ENCODE results near the gene HSPB1.

The HSPB1 gene

DNA sequence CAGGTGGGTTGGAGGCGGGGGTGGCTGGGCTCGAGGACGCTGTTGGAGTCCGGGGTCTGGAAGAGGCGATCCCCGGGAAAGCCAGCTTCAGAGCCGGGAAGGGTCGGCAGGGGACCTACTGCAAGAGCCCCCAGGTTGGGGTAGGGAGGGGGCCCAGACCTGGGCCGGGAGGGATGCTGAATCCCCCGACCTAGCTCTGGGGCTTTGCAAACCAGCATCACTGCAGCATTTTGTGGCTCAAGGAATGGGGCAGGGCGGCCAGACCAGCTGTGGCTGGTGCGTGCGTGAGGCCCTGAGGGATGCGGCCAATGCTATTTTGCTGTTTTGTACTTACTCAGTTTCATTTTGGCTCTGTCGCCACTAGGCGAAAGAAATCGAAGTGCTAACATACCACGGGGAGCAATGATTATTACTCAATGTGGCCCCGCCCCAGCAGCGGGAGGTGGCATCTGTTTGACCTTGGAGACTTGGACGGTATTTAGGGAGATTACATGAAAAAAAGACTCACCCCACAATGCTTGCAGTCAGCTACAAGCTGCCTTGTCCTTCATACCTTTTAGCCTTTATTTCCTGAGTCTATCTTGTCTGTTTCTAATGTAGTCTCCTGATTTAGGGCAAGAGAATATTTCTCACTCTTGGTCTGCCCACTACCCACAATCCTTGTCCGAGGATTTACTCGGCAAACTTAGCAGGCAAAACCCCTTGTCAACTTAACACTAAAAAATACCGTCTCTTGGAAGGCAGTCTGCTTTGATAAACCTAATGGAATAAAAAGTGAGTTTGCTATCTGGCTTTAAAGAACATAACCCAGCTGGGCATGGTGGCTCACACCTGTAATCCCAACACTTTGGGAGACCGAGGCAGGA lies 16.2 kb downstream of the HSPB1 start:
- peak; percentile 69 for DNase-seq
- Histone ChIP-seq H3K4me3 (ENCODE audit: low read depth, low read length) (peak overlapping the region; percentile 66), H3K9me3 (no peaks in the 10 kb centered on the region), H3K4me1 (peaks cover 4% of the 10 kb centered on the region), H3K27me3 (no peaks in the 10 kb centered on the region), H3K36me3 (peaks cover 12% of the 10 kb centered on the region)
- TF ChIP-seq, protein P1, sequence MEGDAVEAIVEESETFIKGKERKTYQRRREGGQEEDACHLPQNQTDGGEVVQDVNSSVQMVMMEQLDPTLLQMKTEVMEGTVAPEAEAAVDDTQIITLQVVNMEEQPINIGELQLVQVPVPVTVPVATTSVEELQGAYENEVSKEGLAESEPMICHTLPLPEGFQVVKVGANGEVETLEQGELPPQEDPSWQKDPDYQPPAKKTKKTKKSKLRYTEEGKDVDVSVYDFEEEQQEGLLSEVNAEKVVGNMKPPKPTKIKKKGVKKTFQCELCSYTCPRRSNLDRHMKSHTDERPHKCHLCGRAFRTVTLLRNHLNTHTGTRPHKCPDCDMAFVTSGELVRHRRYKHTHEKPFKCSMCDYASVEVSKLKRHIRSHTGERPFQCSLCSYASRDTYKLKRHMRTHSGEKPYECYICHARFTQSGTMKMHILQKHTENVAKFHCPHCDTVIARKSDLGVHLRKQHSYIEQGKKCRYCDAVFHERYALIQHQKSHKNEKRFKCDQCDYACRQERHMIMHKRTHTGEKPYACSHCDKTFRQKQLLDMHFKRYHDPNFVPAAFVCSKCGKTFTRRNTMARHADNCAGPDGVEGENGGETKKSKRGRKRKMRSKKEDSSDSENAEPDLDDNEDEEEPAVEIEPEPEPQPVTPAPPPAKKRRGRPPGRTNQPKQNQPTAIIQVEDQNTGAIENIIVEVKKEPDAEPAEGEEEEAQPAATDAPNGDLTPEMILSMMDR (IDR thresholded peaks at IDR 0.05; ENCODE audit: low read depth, low read length) = peak; percentile 38; the same call in 1 of the 2 replicates

DNA sequence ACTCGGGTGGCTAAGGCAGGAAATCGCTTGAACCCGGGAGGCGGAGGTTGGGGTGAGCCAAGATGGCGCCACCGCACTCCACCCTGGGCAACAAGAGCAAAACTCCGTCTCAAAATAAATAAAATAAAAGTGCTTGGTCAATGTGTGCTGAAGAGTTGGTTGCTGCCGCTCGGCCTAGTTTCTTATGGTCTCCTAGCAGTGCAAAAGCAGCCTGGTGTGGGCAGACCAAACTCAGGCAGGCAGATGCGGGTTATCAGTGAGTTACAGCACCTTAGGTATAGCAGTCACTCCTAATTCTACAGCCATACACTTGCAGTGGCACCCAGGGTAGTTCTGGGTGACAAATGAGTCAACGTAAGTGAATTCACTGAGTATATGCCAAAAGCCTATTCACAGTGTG lies 22.6 kb downstream of the HSPB1 start:
- no peak for DNase-seq
- Histone ChIP-seq H3K4me1 (no peaks in the 10 kb centered on the region), H3K9me3 (no peaks in the 10 kb centered on the region), H3K27me3 (no peaks in the 10 kb centered on the region), H3K4me3 (ENCODE audit: low read depth, low read length) (no peak overlapping the region), H3K36me3 (peaks cover 66% of the 10 kb centered on the region)
- TF ChIP-seq, protein P1 (IDR thresholded peaks at IDR 0.05; ENCODE audit: low read depth, low read length) = no peak

DNA sequence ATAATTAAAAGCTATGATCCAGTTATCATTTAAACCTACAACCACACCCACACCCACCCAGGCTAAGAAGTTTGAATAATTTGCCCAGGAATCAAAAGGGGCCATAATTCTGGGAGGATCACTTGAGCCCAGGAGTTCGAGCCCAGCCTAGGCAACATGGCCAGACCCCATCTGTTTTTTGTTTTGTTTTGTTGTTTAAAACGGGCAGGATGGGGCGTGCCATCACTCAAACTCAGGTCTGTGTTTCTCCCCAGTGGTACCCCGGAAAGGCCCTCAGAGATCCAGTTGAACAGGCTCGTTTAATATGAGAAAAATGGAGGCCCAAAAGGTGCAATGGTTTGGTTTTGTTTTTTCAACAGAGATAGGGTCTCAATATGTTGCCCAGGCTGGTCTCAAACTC lies 23.3 kb downstream of the HSPB1 start:
- Histone ChIP-seq H3K36me3 (peaks cover 72% of the 10 kb centered on the region), H3K4me3 (ENCODE audit: low read depth, low read length) (no peak overlapping the region), H3K4me1 (no peaks in the 10 kb centered on the region), H3K9me3 (no peaks in the 10 kb centered on the region), H3K27me3 (no peaks in the 10 kb centered on the region)
- TF ChIP-seq, protein P1 (IDR thresholded peaks at IDR 0.05; ENCODE audit: low read depth, low read length) = no peak
- DNase-seq = no peak

DNA sequence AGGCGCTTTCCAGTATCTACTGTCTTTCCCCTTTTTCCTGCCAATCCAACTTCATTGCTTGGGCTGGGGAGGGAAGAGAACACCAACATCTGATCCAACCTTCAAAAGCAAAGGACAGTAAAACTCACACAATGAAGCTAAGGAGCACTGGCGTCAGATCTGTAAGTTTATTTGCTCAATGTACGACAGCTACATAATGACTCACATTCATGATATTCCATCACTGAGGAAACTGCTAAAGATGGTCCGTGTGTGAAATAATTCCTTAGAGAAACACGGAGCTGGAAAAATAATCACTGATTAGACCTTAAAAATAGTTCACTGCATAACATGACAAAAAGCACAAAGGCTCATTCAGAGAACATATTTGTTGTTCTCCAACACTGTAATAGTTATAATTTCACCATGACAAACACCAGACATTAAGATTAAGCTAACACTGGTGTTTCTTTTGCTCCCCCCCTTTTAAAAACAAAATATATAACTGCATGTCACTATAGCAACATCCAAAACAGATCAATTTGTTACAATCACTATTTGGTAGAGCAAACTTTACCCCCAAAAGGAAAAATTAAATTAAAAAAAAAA lies 24.3 kb downstream of the HSPB1 start:
- DNase-seq = no peak
- H3K36me3 ChIP-seq = peaks cover 78% of the 10 kb centered on the region
- no peaks in the 10 kb centered on the region for H3K27me3 ChIP-seq
- no peak overlapping the region for H3K4me3 ChIP-seq (ENCODE audit: low read depth, low read length)
- TF ChIP-seq, protein P1 (IDR thresholded peaks at IDR 0.05; ENCODE audit: low read depth, low read length) = no peak
- H3K4me1 ChIP-seq = no peaks in the 10 kb centered on the region
- no peaks in the 10 kb centered on the region for H3K9me3 ChIP-seq

DNA sequence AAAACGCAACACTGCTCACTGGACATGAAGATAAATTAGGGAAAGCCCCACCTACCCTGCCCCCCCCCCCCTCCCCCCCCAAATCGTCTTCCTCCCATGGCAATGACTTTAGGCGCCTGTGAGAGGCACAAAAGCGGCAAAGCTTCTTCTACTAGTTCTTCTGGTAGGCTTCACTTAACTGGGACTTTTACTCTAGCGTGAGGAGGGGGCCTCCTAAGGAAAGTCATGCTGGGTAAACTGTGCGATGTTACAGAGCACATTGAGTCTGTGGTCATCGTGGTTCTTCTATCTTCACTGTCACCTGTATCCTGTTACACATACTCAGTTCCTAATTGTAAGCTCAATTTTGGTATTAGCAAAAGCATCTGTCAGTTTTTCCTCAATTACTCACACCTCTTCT lies 25.1 kb downstream of the HSPB1 start:
- Histone ChIP-seq H3K36me3 (peaks cover 82% of the 10 kb centered on the region), H3K27me3 (no peaks in the 10 kb centered on the region), H3K4me1 (no peaks in the 10 kb centered on the region), H3K4me3 (ENCODE audit: low read depth, low read length) (no peak overlapping the region), H3K9me3 (no peaks in the 10 kb centered on the region)
- TF ChIP-seq, protein P1 (IDR thresholded peaks at IDR 0.05; ENCODE audit: low read depth, low read length) = no peak
- DNase-seq = no peak

DNA sequence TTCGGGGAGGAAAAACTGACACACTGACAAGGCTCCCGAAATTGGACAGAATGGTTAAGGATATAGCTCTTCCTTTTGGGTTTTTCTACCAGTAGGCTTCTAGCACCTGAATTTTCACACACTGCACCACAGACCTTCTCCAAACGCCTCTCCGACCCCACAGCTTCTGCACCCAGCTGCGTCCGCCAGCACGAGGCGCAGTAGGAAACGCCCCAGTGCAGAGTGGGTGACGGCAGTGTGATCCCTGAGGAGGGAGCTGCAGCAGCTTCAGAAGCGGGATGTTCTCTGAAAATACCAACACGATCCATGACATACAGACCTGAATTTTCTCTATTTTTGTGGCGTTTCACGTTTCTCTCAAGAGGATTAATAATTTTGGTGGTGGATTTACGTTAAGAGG lies 25.9 kb downstream of the HSPB1 start:
- DNase-seq = no peak
- H3K9me3 ChIP-seq = no peaks in the 10 kb centered on the region
- H3K4me3 ChIP-seq (ENCODE audit: low read depth, low read length) = no peak overlapping the region
- TF ChIP-seq, protein P1 (IDR thresholded peaks at IDR 0.05; ENCODE audit: low read depth, low read length) = no peak
- H3K36me3 ChIP-seq = peaks cover 81% of the 10 kb centered on the region
- H3K4me1 ChIP-seq = no peaks in the 10 kb centered on the region; the same call in 1 of the 2 replicates
- no peaks in the 10 kb centered on the region for H3K27me3 ChIP-seq

Data from BE2C (cell line).